CD4-positive, alpha-beta T cell (primary cell): ENCODE data around the gene ASB4. TPM values are rescaled to one million over a fixed set of nuclear protein-coding genes. Genes with fewer than 3 reads are reported as not detected.

Source experiments
- ATAC-seq: fragments of 200-7000 bp; cut with Tn5 transposase; one replicate; pipeline ENCODE4 v1.10.0; 2022; ENCODE audit warnings: mild to moderate bottlenecking; ENCODE audit not compliant: poor library complexity
- CTCF ChIA-PET: fragments of 350-600 bp; sonication (Branson Sonifier 250); formaldehyde crosslinking; loops from one replicate; lab custom pipeline; 2021; ENCODE audit warnings: antibody characterized with exemption, inconsistent platforms; lab: Charles Lee
- POLR2A ChIA-PET: fragments of 350-600 bp; sonication (Branson Sonifier 250); formaldehyde crosslinking; loops from one replicate; lab custom pipeline; 2021; ENCODE audit warnings: antibody characterized with exemption, inconsistent platforms; lab: Charles Lee
- DNase-seq, 14 experiments: peaks; one replicate each; pipeline ENCODE4 v3.0.0-alpha.2; 2013 to 2020; ENCODE audit warnings: mixed read lengths in 2 of 14
- H3K27ac ChIP-seq, 2 donors: one replicate each; pipeline versions ENCODE4 v1.5.1 to v1.7.0; 2013; ENCODE audit warnings: low read length in 2 of 2, low read depth in 1 of 2, mild to moderate bottlenecking in 1 of 2
- H3K27me3 ChIP-seq, 2 experiments: 1 replicate in 1 of 2; 2 replicates in 1 of 2; pipeline versions ENCODE4 v1.6.1 to v1.7.0; 2013; ENCODE audit warnings: low read length in 2 of 2, control low read depth in 1 of 2, mild to moderate bottlenecking in 1 of 2, moderate library complexity in 1 of 2; ENCODE audit not compliant: insufficient read depth in 2 of 2, control insufficient read depth in 1 of 2
- H3K36me3 ChIP-seq: one replicate; pipeline ENCODE4 v1.6.1; 2013; ENCODE audit warnings: low read length, control low read depth; ENCODE audit not compliant: insufficient read depth
- H3K4me1 ChIP-seq: one replicate; pipeline ENCODE4 v1.6.1; 2013; ENCODE audit warnings: low read length, control low read depth; ENCODE audit not compliant: insufficient read depth
- H3K4me3 ChIP-seq: one replicate; pipeline ENCODE4 v1.5.1; 2013; ENCODE audit warnings: mild to moderate bottlenecking, low read length, moderate library complexity
- H3K9me3 ChIP-seq, 2 experiments: 1 replicate in 1 of 2; 2 replicates in 1 of 2; pipeline versions ENCODE4 v1.6.1 to v1.7.0; 2013; ENCODE audit warnings: low read length in 2 of 2, mild to moderate bottlenecking in 2 of 2, control low read depth in 1 of 2, moderate library complexity in 1 of 2; ENCODE audit not compliant: control insufficient read depth in 1 of 2, insufficient read depth in 1 of 2
- H3K27ac Mint-ChIP-seq: one replicate; pipeline ENCODE4 v1.8.0; 2020; ENCODE audit warnings: mixed read lengths
- H3K27me3 Mint-ChIP-seq: one replicate; pipeline ENCODE4 v1.8.0; 2021; ENCODE audit warnings: mixed read lengths
- H3K36me3 Mint-ChIP-seq: one replicate; pipeline ENCODE4 v1.8.0; 2021; ENCODE audit warnings: low read depth, mixed read lengths
- H3K4me1 Mint-ChIP-seq: one replicate; pipeline ENCODE4 v1.8.0; 2021; ENCODE audit warnings: low read depth, mixed read lengths
- H3K4me3 Mint-ChIP-seq: one replicate; pipeline ENCODE4 v1.8.0; 2020; ENCODE audit warnings: mild to moderate bottlenecking, mixed read lengths
- H3K9me3 Mint-ChIP-seq: one replicate; pipeline ENCODE4 v1.8.0; 2020; ENCODE audit warnings: mixed read lengths
- CTCF ChIP-seq: fragments of 200-600 bp; IDR thresholded peaks from one replicate; pipeline ENCODE4 v1.8.0; 2022; ENCODE audit warnings: antibody characterized with exemption, mild to moderate bottlenecking
- intact Hi-C, 2 experiments: fragments of 100-400 bp; cut with DNase I in 1 of 2; cut with micrococcal nuclease in 1 of 2; formaldehyde crosslinking; loops; one replicate each; pipeline versions ENCODE4 v1.15.1 to v1.9.0; 2023 to 2025; cut with DNase I, micrococcal nuclease
- total RNA-seq, 174 experiments: library from RNA in 2 of 174; stranded (reverse) in 2 of 174; gene quantifications; one replicate each; pipeline ENCODE4 v1.2.3 and lab custom pipeline; 2021 to 2026

The ASB4 gene
- total RNA-seq, 2 experiments from 2014 or later: not detected

GRCh38 chr7:95585426-95585789, 99.7 kb downstream of the ASB4 start:
- intact Hi-C loops: no loop called here
- Mint-ChIP-seq H3K36me3 (no peaks in the 10 kb centered on the region), H3K27ac (no peak overlapping the region), H3K4me1 (no peaks in the 10 kb centered on the region), H3K4me3 (no peak overlapping the region), H3K27me3 (no peaks in the 10 kb centered on the region), H3K9me3 (no peaks in the 10 kb centered on the region)
- DNase-seq: no peak
- Histone ChIP-seq H3K9me3 (no peaks in the 10 kb centered on the region), H3K36me3 (no peaks in the 10 kb centered on the region), H3K4me3 (no peak overlapping the region), H3K27ac (no peak overlapping the region), H3K27me3 (no peaks in the 10 kb centered on the region), H3K4me1 (no peaks in the 10 kb centered on the region)
- CTCF ChIA-PET: no interaction called here
- POLR2A ChIA-PET: no interaction called here
- TF ChIP-seq CTCF: no peak
- ATAC-seq: no peak

- no peaks in the 10 kb centered on the region for H3K36me3 ChIP-seq
- no peaks in the 10 kb centered on the region for H3K27me3 ChIP-seq
- no peaks in the 10 kb centered on the region for H3K9me3 Mint-ChIP-seq
- intact Hi-C loops: no loop called here
- ChIA-PET CTCF (no interaction called here), POLR2A (no interaction called here)
- H3K9me3 ChIP-seq: no peaks in the 10 kb centered on the region
- H3K4me3 Mint-ChIP-seq: no peak overlapping the region
- TF ChIP-seq CTCF: no peak
- H3K27ac ChIP-seq: no peak overlapping the region
- H3K36me3 Mint-ChIP-seq: no peaks in the 10 kb centered on the region
- no peaks in the 10 kb centered on the region for H3K4me1 ChIP-seq
- H3K27ac Mint-ChIP-seq: no peak overlapping the region
- DNase-seq (no peak), ATAC-seq (no peak)
- no peaks in the 10 kb centered on the region for H3K27me3 Mint-ChIP-seq
- no peak overlapping the region for H3K4me3 ChIP-seq
- no peaks in the 10 kb centered on the region for H3K4me1 Mint-ChIP-seq
Observed at GRCh38 chr7:95586951-95587301, 101.2 kb downstream of the ASB4 start.

- H3K9me3 Mint-ChIP-seq: no peaks in the 10 kb centered on the region
- no peak overlapping the region for H3K27ac ChIP-seq
- intact Hi-C loops: no loop called here
- H3K27me3 ChIP-seq: no peaks in the 10 kb centered on the region
- POLR2A ChIA-PET: no interaction called here
- TF ChIP-seq CTCF: no peak
- H3K4me3 Mint-ChIP-seq: no peak overlapping the region
- no peak overlapping the region for H3K27ac Mint-ChIP-seq
- CTCF ChIA-PET: no interaction called here
- no peaks in the 10 kb centered on the region for H3K4me1 ChIP-seq
- no peaks in the 10 kb centered on the region for H3K4me1 Mint-ChIP-seq
- H3K4me3 ChIP-seq: no peak overlapping the region
- H3K9me3 ChIP-seq: no peaks in the 10 kb centered on the region
- no peak for DNase-seq
- H3K27me3 Mint-ChIP-seq: no peaks in the 10 kb centered on the region
- no peak for ATAC-seq
- no peaks in the 10 kb centered on the region for H3K36me3 ChIP-seq
- H3K36me3 Mint-ChIP-seq: no peaks in the 10 kb centered on the region
Observed at GRCh38 chr7:95589031-95589430, 103.3 kb downstream of the ASB4 start.
